NCI-H446 (cell line): ENCODE data around the gene ZNF467.

Source experiments
- DNase-seq, 2 experiments: peaks; one replicate each; lab custom pipeline; 2025; lab: John Stamatoyannopoulos, UW

ZNF467 gene

GRCh38 chr7:149748076-149748874 lies 25.1 kb downstream of the ZNF467 start:
- no peak for DNase-seq

GRCh38 chr7:149743476-149744255 lies 29.7 kb downstream of the ZNF467 start:
- no peak for DNase-seq

GRCh38 chr7:149742075-149742701 lies 31.2 kb downstream of the ZNF467 start:
- DNase-seq = peak; percentile 47 to 79

GRCh38 chr7:149741629-149742028 lies 31.8 kb downstream of the ZNF467 start:
- DNase-seq = peak in 1 of 2 experiments; percentile 33

DNA sequence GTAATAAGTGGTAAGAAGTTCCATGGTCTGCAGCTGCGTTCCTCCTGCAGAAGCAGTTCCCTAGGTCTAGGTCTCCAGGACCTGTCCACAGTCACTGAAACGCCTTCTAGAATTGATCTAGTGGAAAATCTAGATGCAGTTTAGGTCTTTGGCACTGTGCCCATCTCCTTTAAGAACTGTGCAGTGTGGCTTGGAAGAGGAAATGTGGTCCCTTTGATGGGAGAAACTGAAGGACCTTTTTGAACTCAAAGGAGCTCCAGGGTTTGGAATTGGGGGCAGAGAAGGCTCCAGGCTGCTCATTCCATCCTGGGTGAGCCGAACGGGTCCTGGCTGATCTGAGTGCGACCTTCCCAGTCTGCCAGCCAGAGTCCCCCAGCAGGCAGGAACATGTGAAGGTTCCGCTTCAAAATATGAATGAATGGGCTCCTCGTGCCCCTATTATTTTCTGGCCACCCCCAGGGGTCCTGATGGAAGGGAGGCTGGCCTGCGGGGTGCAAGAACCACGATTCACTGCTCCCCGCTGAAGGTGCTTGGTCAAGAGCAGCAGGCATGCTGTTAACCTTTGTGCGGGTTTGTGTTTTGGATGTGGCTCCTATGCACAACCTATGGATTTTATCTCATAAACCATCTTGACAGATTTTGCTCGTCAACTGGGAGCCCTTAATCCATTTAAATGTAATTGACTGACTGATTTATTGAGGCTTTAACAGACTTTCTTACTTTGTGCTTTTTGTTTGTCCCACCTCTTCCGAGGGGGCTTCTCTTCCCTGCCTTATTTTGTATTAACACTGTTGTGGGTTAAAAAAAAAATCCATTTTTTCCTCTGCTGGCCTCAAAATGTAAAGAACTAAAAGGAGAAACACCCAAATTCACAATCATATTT lies 36.7 kb downstream of the ZNF467 start:
- peak in 1 of 2 experiments; percentile 7 for DNase-seq

GRCh38 chr7:149735779-149736477 lies 37.5 kb downstream of the ZNF467 start:
- no peak for DNase-seq

- DNase-seq = no peak
Measured at GRCh38 chr7:149735181-149735602, 38.2 kb downstream of the ZNF467 start.

DNA sequence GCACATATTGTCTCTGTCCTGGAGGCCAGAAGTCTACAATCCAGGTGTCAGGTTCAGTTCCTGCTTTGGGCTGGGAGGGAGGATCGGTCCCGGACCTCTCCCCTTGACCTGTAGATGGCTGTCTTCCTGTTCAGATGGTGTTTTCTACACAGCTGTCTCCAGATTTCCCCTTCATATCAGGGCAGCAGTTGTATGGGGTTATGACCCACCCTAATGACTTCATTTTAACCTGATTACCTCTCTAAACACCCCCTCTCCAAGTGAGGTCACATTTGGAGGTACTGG lies 38.7 kb downstream of the ZNF467 start:
- no peak for DNase-seq

GRCh38 chr7:149733924-149734790 lies 39.2 kb downstream of the ZNF467 start:
- no peak for DNase-seq

GRCh38 chr7:149733131-149733923 lies 40.1 kb downstream of the ZNF467 start:
- DNase-seq = no peak

DNA sequence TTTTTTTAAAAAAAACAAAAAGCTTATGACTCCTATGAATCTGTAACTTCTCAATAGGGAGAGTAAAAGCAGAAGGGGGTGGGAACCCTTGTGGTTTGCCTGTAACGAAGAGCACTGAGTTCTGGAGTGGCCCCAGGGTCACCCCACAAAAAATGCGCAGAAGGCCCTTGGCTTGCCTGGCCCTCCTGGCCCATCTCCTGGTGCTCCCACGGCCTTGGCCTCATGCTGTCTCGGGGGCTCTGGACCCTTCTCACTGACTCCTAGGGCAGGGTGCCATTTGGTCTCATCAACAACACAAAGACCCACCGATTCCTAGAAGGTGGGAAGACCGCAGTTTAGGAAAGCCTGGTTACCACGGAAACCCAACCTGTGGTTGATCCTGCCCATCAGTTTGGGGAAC lies 40.8 kb downstream of the ZNF467 start:
- no peak for DNase-seq

- no peak for DNase-seq
Measured at GRCh38 chr7:149732111-149732561, 41.3 kb downstream of the ZNF467 start.

DNA sequence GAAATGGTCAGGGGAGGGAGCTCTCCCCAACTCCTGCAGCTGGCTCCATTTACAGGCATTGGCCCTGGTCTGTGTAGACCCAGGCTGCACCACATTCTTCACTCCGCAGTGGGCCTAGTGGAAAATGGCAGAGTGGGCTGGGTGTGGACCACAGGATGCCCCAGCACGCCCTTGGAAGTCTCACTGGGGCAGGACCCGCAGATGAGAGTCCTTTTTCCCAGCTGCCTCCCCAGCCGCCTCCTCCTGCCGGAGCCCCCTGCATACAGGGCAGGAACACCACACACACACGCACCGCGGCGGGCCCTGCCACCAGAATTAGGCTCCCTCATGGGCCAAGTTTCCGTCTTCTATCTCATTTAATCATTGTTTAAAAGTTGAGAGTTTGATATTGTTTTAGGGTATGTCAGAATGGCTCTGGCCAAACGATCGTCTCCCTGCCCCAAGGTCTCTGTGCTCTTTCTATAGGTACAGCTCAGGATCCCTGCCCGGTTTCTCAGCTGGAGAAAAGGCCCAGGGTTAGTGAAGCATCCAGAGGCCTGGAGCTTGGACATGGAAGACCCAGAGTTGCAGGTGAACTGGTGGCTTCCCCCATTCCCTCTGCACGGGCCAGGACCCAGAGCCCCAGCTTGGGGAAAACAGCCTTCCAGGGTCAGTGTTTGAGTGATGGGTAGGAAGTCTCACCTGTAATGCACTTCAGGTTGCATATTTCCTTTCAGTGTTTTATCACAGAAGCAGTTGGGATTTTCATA lies 42.0 kb downstream of the ZNF467 start:
- DNase-seq = no peak

DNA sequence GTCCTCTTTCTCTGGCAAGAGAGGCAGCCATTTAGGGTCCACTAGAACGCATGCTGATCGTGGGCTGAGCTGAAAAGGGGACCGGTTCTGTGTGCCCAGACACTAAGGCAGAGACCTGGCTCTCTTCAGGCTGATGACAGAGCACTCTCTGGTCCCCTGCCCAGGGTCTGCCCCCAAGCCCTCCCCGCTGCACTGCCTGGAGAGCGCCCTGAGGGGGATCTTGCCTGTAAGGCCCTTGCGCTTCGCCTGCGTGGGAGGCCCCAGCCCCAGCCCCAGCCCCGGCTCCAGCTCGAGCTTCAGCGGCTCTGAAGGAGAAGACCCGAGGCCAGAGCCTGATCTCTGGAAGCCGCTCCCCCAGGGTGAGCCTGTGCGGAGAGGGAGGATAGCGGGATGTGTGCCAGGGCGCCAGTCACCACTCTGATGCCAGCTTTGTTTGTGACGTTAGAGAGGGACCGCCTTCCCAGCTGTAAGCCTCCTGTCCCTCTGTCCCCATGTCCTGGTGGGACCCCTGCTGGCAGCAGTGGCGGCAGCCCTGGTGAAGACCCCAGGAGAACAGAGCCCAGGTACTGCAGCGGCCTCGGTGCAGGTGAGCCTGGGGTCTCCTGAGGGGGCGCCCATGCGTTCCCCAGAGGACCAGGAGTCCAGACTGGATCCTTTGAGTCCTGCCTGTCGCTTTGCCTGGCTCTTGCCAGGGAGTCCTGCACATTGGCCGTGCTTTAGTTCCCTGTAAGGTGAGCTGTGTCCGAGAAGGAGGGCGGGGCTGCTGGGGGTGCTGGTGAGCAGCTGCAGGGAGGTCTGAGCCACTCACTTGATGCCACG lies 43.2 kb downstream of the ZNF467 start:
- no peak for DNase-seq

DNA sequence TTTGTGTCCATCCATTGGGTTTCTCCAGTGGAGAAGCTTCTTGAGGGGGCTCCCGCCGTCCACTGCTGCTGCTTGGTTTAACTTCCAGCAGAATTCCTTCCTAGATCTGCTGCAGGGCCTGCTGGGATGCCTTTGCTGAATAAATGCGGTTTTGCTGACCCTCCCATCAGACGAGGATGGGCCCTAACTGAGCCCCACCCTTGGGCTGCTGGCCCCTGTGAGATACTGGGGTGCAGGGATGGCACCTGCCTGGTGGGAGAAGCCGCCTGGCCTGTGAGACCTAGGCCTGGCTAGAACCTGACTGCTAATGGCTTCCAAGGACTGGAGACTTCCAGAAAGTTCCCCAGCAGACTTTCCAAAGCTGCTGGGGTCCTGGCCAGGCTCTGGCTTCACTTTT lies 43.8 kb downstream of the ZNF467 start:
- DNase-seq = no peak

- no peak for DNase-seq
Measured at GRCh38 chr7:149728491-149729375, 44.7 kb downstream of the ZNF467 start.
